ENCODE results near the gene SLC13A5.

SLC13A5 gene

DNA sequence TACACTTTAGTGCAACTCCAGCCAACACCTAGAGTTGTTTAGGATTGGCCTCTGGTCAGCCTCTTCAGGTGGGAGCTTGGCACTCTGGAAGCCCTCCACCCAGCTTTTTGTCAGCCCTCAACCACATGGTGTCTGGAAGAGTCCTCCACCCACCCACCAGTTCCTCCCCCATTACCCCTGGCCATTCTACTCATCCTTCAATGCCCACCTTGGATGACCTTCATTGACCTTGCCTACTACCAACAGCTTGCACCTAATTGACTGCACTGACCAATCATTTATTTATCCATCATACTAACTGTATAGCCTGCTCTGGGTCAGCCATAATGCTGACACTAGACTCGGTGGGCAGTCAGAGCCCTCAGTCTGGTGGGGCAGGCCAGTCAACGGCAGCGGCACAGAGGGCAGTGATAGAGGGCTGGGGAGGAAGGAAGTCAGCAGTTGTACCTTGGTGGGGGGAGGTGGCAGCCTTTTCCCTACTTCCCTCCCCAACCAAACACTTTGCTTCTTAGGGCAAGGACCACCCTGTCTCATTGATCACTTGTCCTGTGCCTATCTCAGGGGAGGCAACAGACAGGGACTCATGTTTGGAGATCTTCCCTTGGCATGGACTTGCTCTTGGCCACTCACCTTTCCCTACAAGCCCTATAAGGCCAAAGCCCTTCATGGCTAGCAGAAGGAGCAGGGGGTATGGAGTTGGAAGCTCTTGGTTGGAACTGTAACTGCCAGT lies 29.3 kb downstream of the SLC13A5 start:
- Mint-ChIP-seq H3K9me3 (no peaks in the 10 kb centered on the region), H3K4me3 (no peak overlapping the region), H3K27ac (no peak overlapping the region), H3K36me3 (ENCODE audit: low read depth) (no peaks in the 10 kb centered on the region), H3K4me1 (no peaks in the 10 kb centered on the region), H3K27me3 (ENCODE audit: low read depth) (peaks cover 31% of the 10 kb centered on the region)
- TF ChIP-seq, protein P1, sequence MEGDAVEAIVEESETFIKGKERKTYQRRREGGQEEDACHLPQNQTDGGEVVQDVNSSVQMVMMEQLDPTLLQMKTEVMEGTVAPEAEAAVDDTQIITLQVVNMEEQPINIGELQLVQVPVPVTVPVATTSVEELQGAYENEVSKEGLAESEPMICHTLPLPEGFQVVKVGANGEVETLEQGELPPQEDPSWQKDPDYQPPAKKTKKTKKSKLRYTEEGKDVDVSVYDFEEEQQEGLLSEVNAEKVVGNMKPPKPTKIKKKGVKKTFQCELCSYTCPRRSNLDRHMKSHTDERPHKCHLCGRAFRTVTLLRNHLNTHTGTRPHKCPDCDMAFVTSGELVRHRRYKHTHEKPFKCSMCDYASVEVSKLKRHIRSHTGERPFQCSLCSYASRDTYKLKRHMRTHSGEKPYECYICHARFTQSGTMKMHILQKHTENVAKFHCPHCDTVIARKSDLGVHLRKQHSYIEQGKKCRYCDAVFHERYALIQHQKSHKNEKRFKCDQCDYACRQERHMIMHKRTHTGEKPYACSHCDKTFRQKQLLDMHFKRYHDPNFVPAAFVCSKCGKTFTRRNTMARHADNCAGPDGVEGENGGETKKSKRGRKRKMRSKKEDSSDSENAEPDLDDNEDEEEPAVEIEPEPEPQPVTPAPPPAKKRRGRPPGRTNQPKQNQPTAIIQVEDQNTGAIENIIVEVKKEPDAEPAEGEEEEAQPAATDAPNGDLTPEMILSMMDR (IDR thresholded peaks at IDR 0.05; ENCODE audit: unreplicated experiment in 3 of 3) = no peak

DNA sequence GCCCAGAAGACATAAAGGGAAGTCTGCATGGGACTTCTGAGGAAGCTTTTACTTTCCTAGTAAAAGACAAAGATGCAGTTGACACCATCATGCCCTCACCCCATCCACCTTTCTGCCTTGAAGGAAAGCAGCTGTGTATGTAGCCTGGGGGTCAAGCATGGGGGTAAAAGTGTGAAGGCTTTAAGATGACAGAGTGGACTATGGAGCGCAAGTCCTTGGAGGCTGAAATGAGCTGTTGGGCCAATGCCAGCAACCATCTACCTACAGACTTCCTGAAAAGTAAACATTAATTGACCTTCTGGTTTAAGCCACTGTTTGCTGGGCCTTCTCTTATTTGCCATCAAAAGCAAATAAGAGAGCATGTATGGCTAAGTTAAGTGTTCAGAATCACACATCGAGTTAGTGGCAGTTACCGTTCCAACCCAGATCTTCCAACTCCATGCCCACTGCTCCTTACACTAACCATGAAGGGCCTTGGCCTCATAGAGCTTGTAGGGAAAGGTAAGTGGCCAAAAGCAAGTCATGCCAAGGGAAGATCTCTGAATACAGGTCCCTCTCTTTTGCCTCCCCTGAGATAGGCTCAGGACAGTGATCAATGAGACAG lies 30.0 kb downstream of the SLC13A5 start:
- Mint-ChIP-seq H3K9me3 (no peaks in the 10 kb centered on the region), H3K36me3 (ENCODE audit: low read depth) (no peaks in the 10 kb centered on the region), H3K27ac (no peak overlapping the region), H3K27me3 (ENCODE audit: low read depth) (peaks cover 38% of the 10 kb centered on the region), H3K4me3 (no peak overlapping the region), H3K4me1 (no peaks in the 10 kb centered on the region)
- TF ChIP-seq, protein P1 (IDR thresholded peaks at IDR 0.05; ENCODE audit: unreplicated experiment in 3 of 3) = no peak

DNA sequence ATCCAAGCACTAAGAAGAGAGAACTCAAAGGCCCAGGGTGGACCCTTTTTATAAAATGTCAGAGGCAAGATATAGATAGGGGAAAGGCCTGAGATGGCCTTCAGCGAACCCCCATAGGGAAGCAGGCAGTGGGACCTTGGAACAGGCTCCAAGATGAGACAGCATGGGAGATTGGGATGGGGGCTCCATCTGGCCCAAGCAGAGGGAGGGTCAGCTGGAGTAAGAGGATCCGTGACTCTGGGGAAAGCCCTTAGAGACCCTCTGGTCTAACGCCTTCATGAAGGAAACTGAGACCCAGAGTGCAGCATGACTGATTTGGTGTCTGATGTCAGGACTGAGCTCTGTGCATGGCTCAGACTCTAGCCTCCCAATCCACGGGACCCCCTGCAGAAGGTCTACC lies 30.8 kb downstream of the SLC13A5 start:
- Mint-ChIP-seq H3K36me3 (ENCODE audit: low read depth) (no peaks in the 10 kb centered on the region), H3K4me1 (no peaks in the 10 kb centered on the region), H3K9me3 (no peaks in the 10 kb centered on the region), H3K27me3 (ENCODE audit: low read depth) (peaks cover 43% of the 10 kb centered on the region), H3K4me3 (no peak overlapping the region), H3K27ac (no peak overlapping the region)
- TF ChIP-seq, protein P1 (IDR thresholded peaks at IDR 0.05; ENCODE audit: unreplicated experiment in 3 of 3) = no peak

- H3K4me3 Mint-ChIP-seq = no peak overlapping the region
- H3K27me3 Mint-ChIP-seq (ENCODE audit: low read depth) = peaks cover 37% of the 10 kb centered on the region
- TF ChIP-seq, protein P1 (IDR thresholded peaks at IDR 0.05; ENCODE audit: unreplicated experiment in 3 of 3) = no peak
Observed at GRCh38 chr17:6681671-6682070, 31.5 kb downstream of the SLC13A5 start.

GRCh38 chr17:6681176-6681575 lies 32.0 kb downstream of the SLC13A5 start:
- Mint-ChIP-seq H3K27me3 (ENCODE audit: low read depth) (peaks cover 35% of the 10 kb centered on the region), H3K9me3 (no peaks in the 10 kb centered on the region), H3K27ac (no peak overlapping the region), H3K4me3 (no peak overlapping the region), H3K4me1 (no peaks in the 10 kb centered on the region), H3K36me3 (ENCODE audit: low read depth) (no peaks in the 10 kb centered on the region)
- TF ChIP-seq, protein P1 (IDR thresholded peaks at IDR 0.05; ENCODE audit: unreplicated experiment in 3 of 3) = no peak

More at GRCh38 chr17:6681671-6682070, 31.5 kb downstream of the SLC13A5 start:
- H3K9me3 Mint-ChIP-seq = no peaks in the 10 kb centered on the region
- no peaks in the 10 kb centered on the region for H3K4me1 Mint-ChIP-seq
- H3K36me3 Mint-ChIP-seq (ENCODE audit: low read depth) = no peaks in the 10 kb centered on the region
- H3K27ac Mint-ChIP-seq = no peak overlapping the region

- Mint-ChIP-seq H3K9me3 (no peaks in the 10 kb centered on the region), H3K4me3 (no peak overlapping the region), H3K27me3 (ENCODE audit: low read depth) (peaks cover 27% of the 10 kb centered on the region), H3K36me3 (ENCODE audit: low read depth) (no peaks in the 10 kb centered on the region), H3K4me1 (no peaks in the 10 kb centered on the region), H3K27ac (no peak overlapping the region)
- TF ChIP-seq, protein P1 (IDR thresholded peaks at IDR 0.05; ENCODE audit: unreplicated experiment in 3 of 3) = no peak
Observed at GRCh38 chr17:6679241-6679640, 33.9 kb downstream of the SLC13A5 start.

Measured in nephron (organoid).